ENCODE data around the gene TOM1L2. TPM values are rescaled to one million over a fixed set of nuclear protein-coding genes. Genes with fewer than 3 reads are reported as not detected.
A peak's percentile ranks its signal among the peaks of the same experiment; 100 is the strongest.

The TOM1L2 gene
- total RNA-seq, 4 donors from 2014 or later: 15.6 to 85.9 (median 34.9) TPM

DNA sequence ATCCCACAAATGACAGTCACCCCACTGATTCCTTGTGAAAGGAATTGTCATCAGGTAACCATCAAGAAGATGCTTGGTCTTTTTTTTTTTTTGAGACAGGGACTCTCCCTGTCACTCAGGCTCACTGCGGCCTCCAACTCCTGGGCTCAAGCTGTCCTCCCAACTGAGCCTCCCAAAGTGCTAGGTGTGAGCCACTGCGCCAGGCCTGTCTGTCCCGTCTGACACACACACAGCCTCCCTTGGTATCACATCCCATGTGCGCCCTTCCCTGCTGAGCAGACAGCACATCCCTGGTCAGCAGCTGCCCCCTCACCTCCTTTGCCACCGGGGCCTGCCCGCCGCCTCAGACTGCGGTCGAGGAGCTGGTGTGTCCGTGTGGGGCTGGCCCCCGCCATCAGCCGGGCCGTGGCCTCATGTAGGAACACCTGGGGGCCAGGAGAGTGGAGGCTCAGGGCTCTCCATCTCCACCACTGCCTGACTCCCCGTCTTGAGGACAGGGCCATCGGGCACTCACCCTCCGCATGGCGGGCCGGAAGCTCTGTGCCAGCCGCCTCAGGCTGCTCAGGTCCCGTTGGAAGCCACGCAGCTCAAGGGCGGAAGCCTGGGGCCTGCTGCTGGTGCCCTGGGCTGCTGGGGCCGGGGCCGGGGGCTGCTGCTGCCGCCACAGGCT, 159.0 kb downstream of the TOM1L2 start:
- intact Hi-C loops (cut with DNase I; ENCODE audit: low total_unique reads): loop anchor here (2.0 kb wide), 1 partner anchor 48 kb away; no protein-coding TSS in a partner anchor
- Histone ChIP-seq H3K27ac (peak overlapping the region; percentile 48 to 78), H3K27me3 (no peaks in the 10 kb centered on the region), H3K4me3 (no peak overlapping the region), H3K9me3 (no peaks in the 10 kb centered on the region), H3K4me1 (peaks cover 6 to 21% of the 10 kb centered on the region in 2 donors), H3K36me3 (no peaks in the 10 kb centered on the region)
- no peak for TF ChIP-seq POLR2A (IDR thresholded peaks at IDR 0.05)
- no peak for DNase-seq

DNA sequence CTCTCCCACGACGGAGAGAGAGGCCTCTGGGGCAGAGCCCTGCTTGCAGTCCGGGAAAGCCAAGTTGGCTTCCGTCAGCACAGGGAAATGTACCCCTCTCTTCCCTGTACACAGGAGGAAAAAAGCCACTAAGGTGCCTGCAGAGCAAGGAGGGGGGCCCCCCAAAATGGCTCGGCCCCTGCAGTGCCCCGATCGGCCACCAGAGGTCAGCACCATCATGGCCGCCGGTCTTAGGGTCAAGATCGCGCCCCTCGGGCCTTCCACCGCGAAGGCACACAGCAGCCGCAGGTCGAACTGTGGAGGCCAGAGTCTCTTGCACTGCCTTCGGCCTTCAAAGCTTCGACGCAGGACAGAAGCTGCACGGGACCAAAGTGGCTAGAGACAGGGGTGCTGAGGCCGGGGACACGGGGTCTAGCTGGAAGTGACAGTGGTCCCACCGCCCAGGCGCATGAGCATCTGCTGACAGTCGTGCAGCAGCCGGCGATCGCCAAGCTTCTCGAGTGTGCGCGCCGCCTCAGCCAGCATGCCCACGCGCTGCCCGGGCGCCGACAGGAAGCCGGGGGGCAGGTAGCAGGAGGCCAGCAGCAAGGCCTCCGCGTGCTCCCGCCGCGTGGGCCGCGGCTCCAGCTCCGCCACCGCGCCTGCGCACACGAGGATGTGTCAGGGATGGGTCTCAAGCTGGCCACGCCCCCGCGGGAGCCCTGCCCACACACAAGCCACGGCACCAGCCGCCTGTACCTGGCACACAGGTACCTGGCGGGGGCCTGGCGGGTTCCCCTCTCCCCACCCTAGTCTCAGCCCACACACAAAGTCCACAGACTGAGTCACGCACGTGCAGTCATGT, 159.8 kb downstream of the TOM1L2 start:
- H3K9me3 ChIP-seq: no peaks in the 10 kb centered on the region
- no peaks in the 10 kb centered on the region for H3K27me3 ChIP-seq
- H3K4me3 ChIP-seq: no peak overlapping the region
- DNase-seq: peak; percentile 78 to 88
- no peak for TF ChIP-seq POLR2A (IDR thresholded peaks at IDR 0.05)
- TF ChIP-seq, protein P1, sequence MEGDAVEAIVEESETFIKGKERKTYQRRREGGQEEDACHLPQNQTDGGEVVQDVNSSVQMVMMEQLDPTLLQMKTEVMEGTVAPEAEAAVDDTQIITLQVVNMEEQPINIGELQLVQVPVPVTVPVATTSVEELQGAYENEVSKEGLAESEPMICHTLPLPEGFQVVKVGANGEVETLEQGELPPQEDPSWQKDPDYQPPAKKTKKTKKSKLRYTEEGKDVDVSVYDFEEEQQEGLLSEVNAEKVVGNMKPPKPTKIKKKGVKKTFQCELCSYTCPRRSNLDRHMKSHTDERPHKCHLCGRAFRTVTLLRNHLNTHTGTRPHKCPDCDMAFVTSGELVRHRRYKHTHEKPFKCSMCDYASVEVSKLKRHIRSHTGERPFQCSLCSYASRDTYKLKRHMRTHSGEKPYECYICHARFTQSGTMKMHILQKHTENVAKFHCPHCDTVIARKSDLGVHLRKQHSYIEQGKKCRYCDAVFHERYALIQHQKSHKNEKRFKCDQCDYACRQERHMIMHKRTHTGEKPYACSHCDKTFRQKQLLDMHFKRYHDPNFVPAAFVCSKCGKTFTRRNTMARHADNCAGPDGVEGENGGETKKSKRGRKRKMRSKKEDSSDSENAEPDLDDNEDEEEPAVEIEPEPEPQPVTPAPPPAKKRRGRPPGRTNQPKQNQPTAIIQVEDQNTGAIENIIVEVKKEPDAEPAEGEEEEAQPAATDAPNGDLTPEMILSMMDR (IDR thresholded peaks at IDR 0.05): peak; percentile 99 to 100 (median 100)
- H3K36me3 ChIP-seq: no peaks in the 10 kb centered on the region
- H3K4me1 ChIP-seq: peaks cover 6 to 21% of the 10 kb centered on the region in 2 donors
- H3K27ac ChIP-seq: peak overlapping the region; percentile 48 to 78
- intact Hi-C loops (cut with DNase I; ENCODE audit: low total_unique reads): loop anchor here (2.0 kb wide), 1 partner anchor 48 kb away; no protein-coding TSS in a partner anchor

DNA sequence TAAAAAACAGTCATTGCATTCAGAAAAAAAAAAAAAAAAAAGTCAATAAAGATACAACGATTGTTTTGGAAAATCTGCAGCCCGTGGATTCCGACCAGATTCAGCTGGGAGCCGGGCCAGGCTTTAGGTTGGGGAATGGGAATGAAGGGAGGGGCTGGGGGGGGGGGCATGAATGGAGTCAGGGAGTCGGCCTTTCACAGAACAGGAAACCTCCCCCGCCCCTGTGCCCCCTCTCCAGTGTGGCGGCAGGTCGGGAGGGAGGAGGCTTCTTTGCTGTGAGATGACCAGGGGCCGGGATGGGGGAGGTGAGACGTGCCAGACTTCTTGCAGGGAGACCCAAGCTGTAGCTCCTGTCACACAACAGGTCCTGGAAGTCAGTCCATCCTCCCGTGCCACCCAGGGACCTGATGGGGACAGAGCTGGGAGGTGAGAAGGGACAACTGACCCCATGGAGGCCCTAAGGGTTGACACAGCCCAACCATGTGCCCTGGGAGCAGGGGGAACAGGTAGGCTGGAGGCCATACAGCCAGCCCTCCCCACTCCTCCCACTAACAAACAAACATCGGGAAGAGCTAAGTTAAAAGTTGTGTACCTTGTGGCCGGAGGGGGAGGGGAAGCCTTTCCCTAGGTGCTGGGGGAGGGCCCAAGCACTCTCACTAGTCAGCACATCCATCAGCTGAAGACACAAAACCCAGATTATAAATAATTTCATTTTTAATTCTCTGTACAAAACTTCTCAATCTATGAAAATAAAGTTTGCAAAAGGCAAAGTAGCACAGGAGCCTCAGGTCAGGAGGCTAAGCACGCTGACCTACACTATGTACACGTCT, 160.6 kb downstream of the TOM1L2 start:
- intact Hi-C loops (cut with DNase I; ENCODE audit: low total_unique reads): loop anchor here (2.0 kb wide), 1 partner anchor 49 kb away; no protein-coding TSS in a partner anchor
- TF ChIP-seq, protein P1 (IDR thresholded peaks at IDR 0.05): no peak
- TF ChIP-seq POLR2A (IDR thresholded peaks at IDR 0.05): no peak
- DNase-seq: peak in 1 of 2 donors; percentile 42
- Histone ChIP-seq H3K4me3 (no peak overlapping the region), H3K27ac (peak overlapping the region; percentile 48 to 78), H3K36me3 (no peaks in the 10 kb centered on the region), H3K4me1 (peaks cover 6 to 21% of the 10 kb centered on the region in 2 donors), H3K9me3 (no peaks in the 10 kb centered on the region), H3K27me3 (no peaks in the 10 kb centered on the region)

DNA sequence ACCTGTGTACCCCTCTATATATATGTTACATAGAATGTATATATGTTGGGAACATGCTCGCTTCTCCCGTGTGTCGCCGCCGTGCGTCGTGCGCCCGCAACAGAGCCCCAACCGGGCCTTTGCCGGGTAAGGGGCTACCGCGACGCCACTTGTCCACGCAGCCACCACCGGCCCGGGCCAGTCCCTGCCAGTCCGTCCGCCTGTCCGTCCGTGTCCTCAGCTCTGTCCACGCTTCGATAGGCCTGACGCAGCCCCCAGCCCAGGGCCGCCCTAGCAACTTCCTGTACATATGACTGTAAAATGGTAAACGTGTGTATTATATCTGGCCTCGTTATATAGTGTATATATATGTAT, 161.3 kb downstream of the TOM1L2 start:
- TF ChIP-seq, protein P1 (IDR thresholded peaks at IDR 0.05): no peak
- TF ChIP-seq POLR2A (IDR thresholded peaks at IDR 0.05): no peak
- Histone ChIP-seq H3K27ac (peak overlapping the region; percentile 78 to 84), H3K4me1 (peaks cover 6 to 21% of the 10 kb centered on the region in 2 donors), H3K27me3 (no peaks in the 10 kb centered on the region), H3K36me3 (no peaks in the 10 kb centered on the region), H3K4me3 (no peak overlapping the region), H3K9me3 (no peaks in the 10 kb centered on the region)
- intact Hi-C loops (cut with DNase I; ENCODE audit: low total_unique reads): no loop called here
- DNase-seq: no peak

All from uterus (tissue), 4 donors.